ENCODE data around the gene MFSD12. TPM values are rescaled to one million over a fixed set of nuclear protein-coding genes. Genes with fewer than 3 reads are reported as not detected.
"Not testable (repeated sequence)": the region's sequence is repeated elsewhere in the genome, so short reads cannot be mapped to it uniquely, and the experiment has no call there.

MFSD12 gene
- total RNA-seq, 1 experiment from 2014 or later, result 34.5 TPM

- Histone ChIP-seq H3K9ac (ENCODE audit: low read length) (peak within 1 kb of the TSS; percentile 94), H3K4me1 (ENCODE audit: low read length) (peaks cover 13% of the 10 kb centered on the region), H4K20me1 (ENCODE audit: insufficient read depth, low read depth, low read length) (peaks cover 7% of the 10 kb centered on the region; the same call in 1 of the 2 replicates), H3K9me3 (ENCODE audit: low read length) (no peaks in the 10 kb centered on the region), H3K9me2 (replicated peaks; ENCODE audit: insufficient read depth, low read length) (no peaks in the 10 kb centered on the region), H3K27me3 (ENCODE audit: low read length) (no peaks in the 10 kb centered on the region), H3K79me2 (ENCODE audit: low read length) (peaks cover 13% of the 10 kb centered on the region), H3K27ac (ENCODE audit: low read length) (peak within 1 kb of the TSS; percentile 68), H3K36me3 (ENCODE audit: insufficient read depth, low read length) (peaks cover 10% of the 10 kb centered on the region; the same call in 1 of the 2 replicates), H3K4me2 (ENCODE audit: low read depth, low read length, poor library complexity, severe bottlenecking) (peak within 1 kb of the TSS; percentile 99), H3K4me3 (ENCODE audit: low read length) (peak within 1 kb of the TSS; percentile 97), H2AFZ (ENCODE audit: low read length) (peak within 1 kb of the TSS; percentile 88; the same call in 1 of the 2 replicates)
- no peak for DNase-seq
Measured at GRCh38 chr19:3572855-3573161, 15.4 kb upstream of the MFSD12 start, which contains the start of gene HMG20B. Gene HMG20B (plus strand): TSS chr19:3572944. CDS start chr19:3573310, 366 bp downstream.

DNA sequence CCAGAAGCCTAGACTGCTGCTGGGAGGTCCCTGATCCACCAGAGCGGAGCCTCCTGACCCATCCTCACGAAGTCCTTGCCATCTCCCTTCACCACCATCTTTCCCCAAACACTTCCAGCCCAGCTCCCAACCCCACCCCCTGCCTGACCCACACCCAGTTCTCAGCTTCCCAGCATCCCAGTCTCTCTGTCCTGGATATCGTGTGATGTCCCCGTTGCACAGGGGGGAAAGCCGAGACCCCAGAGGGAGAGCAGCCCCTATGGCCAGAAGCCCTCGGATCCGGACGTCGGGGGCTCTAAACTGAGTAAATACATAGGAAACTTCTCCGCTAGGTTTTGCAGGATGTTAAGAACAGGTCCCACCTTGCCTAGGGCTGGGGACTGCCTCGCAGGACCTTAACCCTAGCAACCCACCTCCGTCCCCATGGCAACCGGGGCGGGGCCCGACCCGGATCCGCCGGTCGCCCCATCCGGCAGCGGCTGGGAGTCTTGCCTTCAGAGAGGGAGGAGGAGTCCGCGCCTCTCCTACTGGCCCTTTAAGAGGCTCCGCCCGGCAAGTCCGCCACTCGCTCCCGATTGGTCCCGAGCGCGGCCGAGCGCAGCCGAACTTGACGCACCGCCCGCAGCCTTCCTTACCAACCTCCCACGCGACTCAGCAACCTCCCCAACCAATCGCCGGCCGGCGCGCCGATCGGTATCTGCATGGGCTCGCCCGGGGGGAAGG lies 14.9 kb upstream of the MFSD12 start:
- DNase-seq, result peak; percentile 100
- Histone ChIP-seq H3K79me2 (ENCODE audit: low read length) (peaks cover 13% of the 10 kb centered on the region), H3K9me3 (ENCODE audit: low read length) (no peaks in the 10 kb centered on the region), H3K9me2 (replicated peaks; ENCODE audit: insufficient read depth, low read length) (no peaks in the 10 kb centered on the region), H3K4me3 (ENCODE audit: low read length) (peak overlapping the region; percentile 86), H3K27me3 (ENCODE audit: low read length) (no peaks in the 10 kb centered on the region), H3K4me1 (ENCODE audit: low read length) (peaks cover 13% of the 10 kb centered on the region), H3K36me3 (ENCODE audit: insufficient read depth, low read length) (peaks cover 10% of the 10 kb centered on the region; the same call in 1 of the 2 replicates), H3K27ac (ENCODE audit: low read length) (no peak overlapping the region), H3K9ac (ENCODE audit: low read length) (peak overlapping the region; percentile 89), H4K20me1 (ENCODE audit: insufficient read depth, low read depth, low read length) (peaks cover 7% of the 10 kb centered on the region; the same call in 1 of the 2 replicates), H3K4me2 (ENCODE audit: low read depth, low read length, poor library complexity, severe bottlenecking) (peak overlapping the region; percentile 99), H2AFZ (ENCODE audit: low read length) (peak overlapping the region; percentile 88; the same call in 1 of the 2 replicates)

DNA sequence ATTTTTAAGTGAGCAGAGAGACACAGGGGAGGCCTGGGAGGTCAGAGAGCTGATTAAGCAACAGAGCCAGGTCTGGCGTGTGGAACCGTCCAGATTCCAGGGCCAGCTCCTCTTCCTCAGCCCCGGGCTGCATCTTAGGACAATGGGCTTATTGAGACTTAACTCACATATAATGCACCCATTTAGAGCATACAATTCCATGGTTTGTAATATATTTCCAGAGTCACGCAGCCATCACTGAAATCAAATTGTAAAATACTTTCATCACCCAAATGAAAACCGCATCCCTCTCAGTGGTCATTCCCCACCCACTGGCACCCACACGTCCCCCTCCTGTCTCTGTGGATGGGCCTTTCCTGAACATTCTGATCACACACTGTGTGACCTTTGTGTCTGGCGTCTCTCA lies 13.2 kb upstream of the MFSD12 start:
- Histone ChIP-seq H3K9ac (ENCODE audit: low read length) (no peak overlapping the region), H3K4me1 (ENCODE audit: low read length) (peaks cover 13% of the 10 kb centered on the region), H2AFZ (ENCODE audit: low read length) (no peak overlapping the region), H3K27ac (ENCODE audit: low read length) (no peak overlapping the region), H3K79me2 (ENCODE audit: low read length) (peaks cover 13% of the 10 kb centered on the region), H3K4me3 (ENCODE audit: low read length) (no peak overlapping the region), H3K4me2 (ENCODE audit: low read depth, low read length, poor library complexity, severe bottlenecking) (no peak overlapping the region), H4K20me1 (ENCODE audit: insufficient read depth, low read depth, low read length) (peaks cover 7% of the 10 kb centered on the region; the same call in 1 of the 2 replicates), H3K9me2 (replicated peaks; ENCODE audit: insufficient read depth, low read length) (no peaks in the 10 kb centered on the region), H3K9me3 (ENCODE audit: low read length) (no peaks in the 10 kb centered on the region), H3K36me3 (ENCODE audit: insufficient read depth, low read length) (peaks cover 7% of the 10 kb centered on the region; the same call in 1 of the 2 replicates), H3K27me3 (ENCODE audit: low read length) (no peaks in the 10 kb centered on the region)
- DNase-seq, result no peak

DNA sequence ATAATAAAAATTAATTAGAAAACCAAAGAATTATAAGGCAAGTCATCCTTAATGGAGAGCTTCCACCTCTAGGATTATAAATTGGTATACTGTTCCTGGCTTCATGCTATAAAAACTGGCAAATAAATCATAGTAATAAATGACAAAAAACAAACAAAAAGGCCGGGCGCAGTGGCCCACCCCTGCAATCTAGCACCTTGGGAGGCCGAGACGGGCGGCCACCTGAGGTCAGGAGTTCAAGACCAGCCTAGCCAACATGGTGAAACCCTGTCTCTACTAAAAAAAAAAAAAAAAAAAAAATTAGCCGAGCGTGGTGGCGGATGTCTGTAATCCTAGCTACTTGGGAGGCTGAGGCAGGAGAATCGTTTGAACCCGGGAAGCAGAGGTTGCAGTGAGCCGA lies 12.7 kb upstream of the MFSD12 start:
- H3K9me3 ChIP-seq (ENCODE audit: low read length); H3K4me2 ChIP-seq (ENCODE audit: low read depth, low read length, poor library complexity, severe bottlenecking); DNase-seq; H3K36me3 ChIP-seq (ENCODE audit: insufficient read depth, low read length); H3K27ac ChIP-seq (ENCODE audit: low read length); H3K27me3 ChIP-seq (ENCODE audit: low read length); H3K9ac ChIP-seq (ENCODE audit: low read length); H4K20me1 ChIP-seq (ENCODE audit: insufficient read depth, low read depth, low read length); H3K4me3 ChIP-seq (ENCODE audit: low read length); H2AFZ ChIP-seq (ENCODE audit: low read length); H3K9me2 ChIP-seq (replicated peaks; ENCODE audit: insufficient read depth, low read length): not testable (repeated sequence)
- Histone ChIP-seq H3K79me2 (ENCODE audit: low read length) (peaks cover 13% of the 10 kb centered on the region), H3K4me1 (ENCODE audit: low read length) (peaks cover 13% of the 10 kb centered on the region)

GRCh38 chr19:3565139-3565538 lies 7.8 kb upstream of the MFSD12 start:
- Histone ChIP-seq H3K9ac (ENCODE audit: low read length) (no peak overlapping the region), H3K36me3 (ENCODE audit: insufficient read depth, low read length) (no peaks in the 10 kb centered on the region), H2AFZ (ENCODE audit: low read length) (no peak overlapping the region), H3K27ac (ENCODE audit: low read length) (no peak overlapping the region), H3K9me3 (ENCODE audit: low read length) (no peaks in the 10 kb centered on the region), H4K20me1 (ENCODE audit: insufficient read depth, low read depth, low read length) (no peaks in the 10 kb centered on the region), H3K27me3 (ENCODE audit: low read length) (no peaks in the 10 kb centered on the region), H3K9me2 (replicated peaks; ENCODE audit: insufficient read depth, low read length) (no peaks in the 10 kb centered on the region), H3K4me2 (ENCODE audit: low read depth, low read length, poor library complexity, severe bottlenecking) (no peak overlapping the region), H3K79me2 (ENCODE audit: low read length) (no peaks in the 10 kb centered on the region), H3K4me1 (ENCODE audit: low read length) (peaks cover 3% of the 10 kb centered on the region; the same call in 1 of the 2 replicates), H3K4me3 (ENCODE audit: low read length) (no peak overlapping the region)
- no peak for DNase-seq

- no peak for DNase-seq
- Histone ChIP-seq H4K20me1 (ENCODE audit: insufficient read depth, low read depth, low read length) (no peaks in the 10 kb centered on the region), H3K4me1 (ENCODE audit: low read length) (no peaks in the 10 kb centered on the region), H3K4me3 (ENCODE audit: low read length) (no peak overlapping the region), H3K79me2 (ENCODE audit: low read length) (no peaks in the 10 kb centered on the region), H2AFZ (ENCODE audit: low read length) (no peak overlapping the region), H3K27ac (ENCODE audit: low read length) (no peak overlapping the region), H3K9me3 (ENCODE audit: low read length) (no peaks in the 10 kb centered on the region), H3K36me3 (ENCODE audit: insufficient read depth, low read length) (no peaks in the 10 kb centered on the region), H3K9ac (ENCODE audit: low read length) (no peak overlapping the region), H3K9me2 (replicated peaks; ENCODE audit: insufficient read depth, low read length) (no peaks in the 10 kb centered on the region), H3K27me3 (ENCODE audit: low read length) (no peaks in the 10 kb centered on the region), H3K4me2 (ENCODE audit: low read depth, low read length, poor library complexity, severe bottlenecking) (no peak overlapping the region)
Measured at GRCh38 chr19:3563709-3564524, 6.5 kb upstream of the MFSD12 start.

DNA sequence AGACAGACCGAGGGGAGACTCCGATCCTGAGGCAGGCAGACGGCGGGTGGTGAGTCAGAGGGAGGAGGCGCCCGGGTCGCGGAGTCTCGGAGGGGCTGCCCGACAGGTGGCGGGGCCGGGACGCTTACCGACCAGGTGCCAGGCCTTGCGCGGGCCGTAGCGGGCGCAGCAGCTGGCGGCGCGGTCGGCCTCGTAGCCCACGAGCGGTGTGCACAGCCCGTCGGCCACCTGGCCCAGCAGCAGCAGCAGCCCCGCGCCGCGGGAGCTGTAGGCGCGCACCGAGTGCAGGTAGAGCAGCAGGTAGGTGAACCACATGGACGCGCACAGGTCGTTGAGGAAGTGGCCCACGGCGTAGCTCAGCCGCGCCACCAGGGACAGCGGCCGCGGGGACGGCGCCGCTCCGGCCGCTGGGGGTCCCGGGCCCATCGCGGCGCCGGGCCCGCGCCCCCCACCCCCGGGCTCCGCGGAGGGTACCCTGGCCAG lies 367 bp downstream of the MFSD12 start:
- Histone ChIP-seq H2AFZ (ENCODE audit: low read length) (no peak overlapping the region), H3K9me2 (replicated peaks; ENCODE audit: insufficient read depth, low read length) (no peaks in the 10 kb centered on the region), H3K4me3 (ENCODE audit: low read length) (peak overlapping the region; percentile 85), H3K4me1 (ENCODE audit: low read length) (peaks cover 52% of the 10 kb centered on the region), H3K27me3 (ENCODE audit: low read length) (no peaks in the 10 kb centered on the region), H3K9me3 (ENCODE audit: low read length) (no peaks in the 10 kb centered on the region), H3K79me2 (ENCODE audit: low read length) (peaks cover 41% of the 10 kb centered on the region), H3K36me3 (ENCODE audit: insufficient read depth, low read length) (no peaks in the 10 kb centered on the region), H3K4me2 (ENCODE audit: low read depth, low read length, poor library complexity, severe bottlenecking) (peak overlapping the region; percentile 98), H4K20me1 (ENCODE audit: insufficient read depth, low read depth, low read length) (peaks cover 15% of the 10 kb centered on the region; the same call in 1 of the 2 replicates), H3K27ac (ENCODE audit: low read length) (peak overlapping the region; percentile 20; the same call in 1 of the 2 replicates), H3K9ac (ENCODE audit: low read length) (peak overlapping the region; percentile 81)
- DNase-seq, result peak; percentile 70

All from Karpas-422 (cell line).